ENCODE data around the gene INTS1. TPM values are rescaled to one million over a fixed set of nuclear protein-coding genes. Genes with fewer than 3 reads are reported as not detected.

Gene INTS1
- total RNA-seq, 1 donor from 2014 or later = 89.5 TPM

- H3K36me3 Mint-ChIP-seq (ENCODE audit: low read depth) = peaks cover 10% of the 10 kb centered on the region
- H3K27me3 Mint-ChIP-seq = no peaks in the 10 kb centered on the region
- H3K27ac Mint-ChIP-seq = no peak overlapping the region
- no peak for DNase-seq
- intact Hi-C loops (cut with micrococcal nuclease) = no loop called here
- no peaks in the 10 kb centered on the region for H3K9me3 Mint-ChIP-seq
- H3K4me1 Mint-ChIP-seq = peaks cover 4% of the 10 kb centered on the region
- H3K4me3 Mint-ChIP-seq = no peak overlapping the region
Measured at GRCh38 chr7:1538544-1539180, 34.5 kb upstream of the INTS1 start.

GRCh38 chr7:1537535-1538412 lies 33.6 kb upstream of the INTS1 start:
- no peaks in the 10 kb centered on the region for H3K27me3 Mint-ChIP-seq

GRCh38 chr7:1536743-1537534 lies 32.8 kb upstream of the INTS1 start:
- H3K27me3 Mint-ChIP-seq = no peaks in the 10 kb centered on the region
- H3K4me3 Mint-ChIP-seq = no peak overlapping the region
- H3K36me3 Mint-ChIP-seq (ENCODE audit: low read depth) = peaks cover 10% of the 10 kb centered on the region
- DNase-seq = no peak
- peaks cover 18% of the 10 kb centered on the region for H3K4me1 Mint-ChIP-seq
- H3K9me3 Mint-ChIP-seq = no peaks in the 10 kb centered on the region
- no peak overlapping the region for H3K27ac Mint-ChIP-seq
- intact Hi-C loops (cut with micrococcal nuclease) = no loop called here

More at GRCh38 chr7:1537535-1538412, 33.6 kb upstream of the INTS1 start:
- no peak overlapping the region for H3K4me3 Mint-ChIP-seq
- no peak overlapping the region for H3K27ac Mint-ChIP-seq
- DNase-seq = no peak
- H3K36me3 Mint-ChIP-seq (ENCODE audit: low read depth) = peaks cover 10% of the 10 kb centered on the region
- intact Hi-C loops (cut with micrococcal nuclease) = no loop called here
- peaks cover 13% of the 10 kb centered on the region for H3K4me1 Mint-ChIP-seq
- no peaks in the 10 kb centered on the region for H3K9me3 Mint-ChIP-seq

GRCh38 chr7:1536455-1536742 lies 32.2 kb upstream of the INTS1 start:
- DNase-seq = no peak
- Mint-ChIP-seq H3K4me1 (peaks cover 21% of the 10 kb centered on the region), H3K36me3 (ENCODE audit: low read depth) (peaks cover 9% of the 10 kb centered on the region), H3K27ac (no peak overlapping the region), H3K9me3 (no peaks in the 10 kb centered on the region), H3K27me3 (no peaks in the 10 kb centered on the region), H3K4me3 (no peak overlapping the region)
- intact Hi-C loops (cut with micrococcal nuclease) = no loop called here

GRCh38 chr7:1535701-1536454 lies 31.7 kb upstream of the INTS1 start:
- no peak for DNase-seq
- Mint-ChIP-seq H3K27ac (no peak overlapping the region), H3K27me3 (no peaks in the 10 kb centered on the region), H3K4me1 (peaks cover 21% of the 10 kb centered on the region), H3K36me3 (ENCODE audit: low read depth) (peaks cover 5% of the 10 kb centered on the region), H3K4me3 (no peak overlapping the region), H3K9me3 (no peaks in the 10 kb centered on the region)
- intact Hi-C loops (cut with micrococcal nuclease) = no loop called here

- H3K9me3 Mint-ChIP-seq = no peaks in the 10 kb centered on the region
- no peaks in the 10 kb centered on the region for H3K27me3 Mint-ChIP-seq
- peaks cover 22% of the 10 kb centered on the region for H3K4me1 Mint-ChIP-seq
- intact Hi-C loops (cut with micrococcal nuclease) = no loop called here
- no peak overlapping the region for H3K4me3 Mint-ChIP-seq
- DNase-seq = no peak
- peaks cover 5% of the 10 kb centered on the region for H3K36me3 Mint-ChIP-seq (ENCODE audit: low read depth)
- no peak overlapping the region for H3K27ac Mint-ChIP-seq
Measured at GRCh38 chr7:1535100-1535458, 30.9 kb upstream of the INTS1 start.

- no peaks in the 10 kb centered on the region for H3K27me3 Mint-ChIP-seq
- intact Hi-C loops (cut with micrococcal nuclease) = loop anchor here (5.0 kb wide), 1 partner anchor 372 kb away; the partner anchor contains the start of gene ZFAND2A
- peaks cover 24% of the 10 kb centered on the region for H3K4me1 Mint-ChIP-seq
- no peak overlapping the region for H3K4me3 Mint-ChIP-seq
- no peak for DNase-seq
- no peak overlapping the region for H3K27ac Mint-ChIP-seq
- H3K9me3 Mint-ChIP-seq = no peaks in the 10 kb centered on the region
- peaks cover 5% of the 10 kb centered on the region for H3K36me3 Mint-ChIP-seq (ENCODE audit: low read depth)
Measured at GRCh38 chr7:1534330-1535099, 30.3 kb upstream of the INTS1 start.

GRCh38 chr7:1533547-1534329 lies 29.5 kb upstream of the INTS1 start:
- Mint-ChIP-seq H3K36me3 (ENCODE audit: low read depth) (peaks cover 5% of the 10 kb centered on the region), H3K27ac (peak overlapping the region; percentile 94), H3K4me1 (peaks cover 24% of the 10 kb centered on the region), H3K9me3 (no peaks in the 10 kb centered on the region), H3K27me3 (no peaks in the 10 kb centered on the region), H3K4me3 (peak overlapping the region; percentile 91)
- intact Hi-C loops (cut with micrococcal nuclease) = loop anchor here (2.0 to 5.0 kb wide), 3 partner anchors 75 to 873 kb away; partner anchors contain the start of genes MICALL2 and ZFAND2A
- peak; percentile 69 for DNase-seq

GRCh38 chr7:1533255-1533546 lies 29.0 kb upstream of the INTS1 start:
- Mint-ChIP-seq H3K27ac (peak overlapping the region; percentile 94), H3K4me1 (peaks cover 24% of the 10 kb centered on the region), H3K27me3 (no peaks in the 10 kb centered on the region), H3K36me3 (ENCODE audit: low read depth) (peaks cover 5% of the 10 kb centered on the region), H3K4me3 (peak overlapping the region; percentile 91), H3K9me3 (no peaks in the 10 kb centered on the region)
- intact Hi-C loops (cut with micrococcal nuclease) = loop anchor here (2.0 to 5.0 kb wide), 3 partner anchors 74 to 874 kb away; partner anchors contain the start of genes MICALL2 and ZFAND2A
- DNase-seq = no peak

GRCh38 chr7:1532456-1533254 lies 28.5 kb upstream of the INTS1 start:
- intact Hi-C loops (cut with micrococcal nuclease) = loop anchor here (1.0 to 5.0 kb wide), 5 partner anchors 28 to 874 kb away; partner anchors contain the start of genes INTS1, MICALL2 and ZFAND2A
- peak overlapping the region; percentile 94 for H3K27ac Mint-ChIP-seq
- DNase-seq = peak; percentile 87
- peaks cover 24% of the 10 kb centered on the region for H3K4me1 Mint-ChIP-seq
- no peaks in the 10 kb centered on the region for H3K9me3 Mint-ChIP-seq
- H3K36me3 Mint-ChIP-seq (ENCODE audit: low read depth) = peaks cover 5% of the 10 kb centered on the region
- peak overlapping the region; percentile 91 for H3K4me3 Mint-ChIP-seq
- H3K27me3 Mint-ChIP-seq = no peaks in the 10 kb centered on the region

GRCh38 chr7:1531979-1532455 lies 27.8 kb upstream of the INTS1 start:
- peak overlapping the region; percentile 91 for H3K4me3 Mint-ChIP-seq
- H3K27ac Mint-ChIP-seq = peak overlapping the region; percentile 94
- intact Hi-C loops (cut with micrococcal nuclease) = loop anchor here (1.0 to 5.0 kb wide), 5 partner anchors 28 to 875 kb away; partner anchors contain the start of genes INTS1, MICALL2 and ZFAND2A
- H3K36me3 Mint-ChIP-seq (ENCODE audit: low read depth) = peaks cover 5% of the 10 kb centered on the region
- no peaks in the 10 kb centered on the region for H3K27me3 Mint-ChIP-seq
- no peaks in the 10 kb centered on the region for H3K9me3 Mint-ChIP-seq
- H3K4me1 Mint-ChIP-seq = peaks cover 24% of the 10 kb centered on the region
- peak; percentile 74 for DNase-seq

Data from activated CD4-positive, alpha-beta T cell treated with anti-CD3 and anti-CD28 coated beads, Interleukin-2, amount 10 ng/mL, durations not matched to agents 24 days and 14 days (primary cell).